Uterus (tissue), 4 donors: ENCODE results near the gene NHEJ1. TPM values are rescaled to one million over a fixed set of nuclear protein-coding genes. Genes with fewer than 3 reads are reported as not detected.

Experiments
- DNase-seq, 2 donors: peaks; one replicate each; pipeline ENCODE4 v3.0.0-alpha.2; 2019 to 2020
- H3K27ac ChIP-seq, 2 donors: fragments of 200-600 bp; sonication (generic); 1 replicate in 1 of 2; 2 replicates in 1 of 2; pipeline ENCODE4 v1.5.1; 2016 to 2018
- H3K27me3 ChIP-seq, 2 donors: fragments of 200-600 bp; sonication (generic); one replicate each; pipeline ENCODE4 v1.5.1; 2018 to 2019; ENCODE audit warnings: control low read depth in 1 of 2
- H3K36me3 ChIP-seq, 2 donors: fragments of 200-600 bp; sonication (generic); one replicate each; pipeline ENCODE4 v1.5.1; 2019; ENCODE audit warnings: control low read depth in 1 of 2
- H3K4me1 ChIP-seq, 2 donors: fragments of 200-600 bp; sonication (generic); one replicate each; pipeline ENCODE4 v1.5.1; 2018 to 2019; ENCODE audit warnings: control low read depth in 1 of 2
- H3K4me3 ChIP-seq, 2 donors: fragments of 200-600 bp; sonication (generic); 1 replicate in 1 of 2; 2 replicates in 1 of 2; pipeline ENCODE4 v1.5.1; 2018 to 2019; ENCODE audit warnings: mild to moderate bottlenecking in 1 of 2
- H3K9me3 ChIP-seq, 2 donors: fragments of 200-600 bp; sonication (generic); one replicate each; pipeline ENCODE4 v1.5.1; 2019; ENCODE audit warnings: control low read depth in 1 of 2
- POLR2A ChIP-seq, 2 donors: fragments of 450-650 bp; IDR thresholded peaks; one replicate each; pipeline ENCODE4 v1.6.1; 2016; ENCODE audit warnings: antibody characterized with exemption in 2 of 2, mild to moderate bottlenecking in 1 of 2, moderate library complexity in 1 of 2
- intact Hi-C: fragments of 100-400 bp; cut with DNase I; formaldehyde crosslinking; loops from one replicate; pipeline ENCODE4 v1.15.1; 2023; ENCODE audit warnings: low total_unique reads
- total RNA-seq, 4 donors: library from RNA; depleted of rRNA in 3 of 4; stranded (reverse); fragments of >200 nt in 3 of 4; gene quantifications; one replicate each; pipeline versions ENCODE4 v1.1.0 to v1.2.4, GENCODE V29; 2014 to 2023
- TF ChIP-seq, protein P1 (sequence below), 4 experiments: fragments of 200-600 bp in 2 of 4; fragments of 450-650 bp in 2 of 4; sonication (generic) in 2 of 4; IDR thresholded peaks; one replicate each; pipeline ENCODE4 v1.5.1; 2016 to 2019; ENCODE audit warnings: antibody characterized with exemption in 4 of 4, mild to moderate bottlenecking in 2 of 4, moderate library complexity in 1 of 4
- donor health status: DM: yes; HTN: yes; CAD: no.

The NHEJ1 gene
- total RNA-seq, 4 donors from 2014 or later = 15.0 to 162 (median 18.1) TPM

- no peak for DNase-seq
- Histone ChIP-seq H3K27me3 (no peaks in the 10 kb centered on the region), H3K27ac (no peak overlapping the region), H3K36me3 (no peaks in the 10 kb centered on the region), H3K4me1 (peaks cover 0 to 3% of the 10 kb centered on the region in 2 donors), H3K9me3 (no peaks in the 10 kb centered on the region), H3K4me3 (no peak overlapping the region)
- intact Hi-C loops = loop anchor here (5.0 kb wide), 1 partner anchor 33 kb away; the partner anchor contains the start of gene ABCB6
- TF ChIP-seq, protein P1, sequence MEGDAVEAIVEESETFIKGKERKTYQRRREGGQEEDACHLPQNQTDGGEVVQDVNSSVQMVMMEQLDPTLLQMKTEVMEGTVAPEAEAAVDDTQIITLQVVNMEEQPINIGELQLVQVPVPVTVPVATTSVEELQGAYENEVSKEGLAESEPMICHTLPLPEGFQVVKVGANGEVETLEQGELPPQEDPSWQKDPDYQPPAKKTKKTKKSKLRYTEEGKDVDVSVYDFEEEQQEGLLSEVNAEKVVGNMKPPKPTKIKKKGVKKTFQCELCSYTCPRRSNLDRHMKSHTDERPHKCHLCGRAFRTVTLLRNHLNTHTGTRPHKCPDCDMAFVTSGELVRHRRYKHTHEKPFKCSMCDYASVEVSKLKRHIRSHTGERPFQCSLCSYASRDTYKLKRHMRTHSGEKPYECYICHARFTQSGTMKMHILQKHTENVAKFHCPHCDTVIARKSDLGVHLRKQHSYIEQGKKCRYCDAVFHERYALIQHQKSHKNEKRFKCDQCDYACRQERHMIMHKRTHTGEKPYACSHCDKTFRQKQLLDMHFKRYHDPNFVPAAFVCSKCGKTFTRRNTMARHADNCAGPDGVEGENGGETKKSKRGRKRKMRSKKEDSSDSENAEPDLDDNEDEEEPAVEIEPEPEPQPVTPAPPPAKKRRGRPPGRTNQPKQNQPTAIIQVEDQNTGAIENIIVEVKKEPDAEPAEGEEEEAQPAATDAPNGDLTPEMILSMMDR (IDR thresholded peaks at IDR 0.05) = no peak
- TF ChIP-seq POLR2A (IDR thresholded peaks at IDR 0.05) = no peak
Measured at GRCh38 chr2:219184121-219184520, 23.5 kb upstream of the NHEJ1 start.

GRCh38 chr2:219183151-219183772, 22.6 kb upstream of the NHEJ1 start:
- Histone ChIP-seq H3K9me3 (no peaks in the 10 kb centered on the region), H3K4me1 (peaks cover 0 to 7% of the 10 kb centered on the region in 2 donors), H3K27ac (no peak overlapping the region), H3K4me3 (no peak overlapping the region), H3K36me3 (no peaks in the 10 kb centered on the region), H3K27me3 (no peaks in the 10 kb centered on the region)
- DNase-seq = no peak
- no peak for TF ChIP-seq POLR2A (IDR thresholded peaks at IDR 0.05)
- TF ChIP-seq, protein P1 (IDR thresholded peaks at IDR 0.05) = no peak
- intact Hi-C loops = loop anchor here (5.0 kb wide), 1 partner anchor 34 kb away; the partner anchor contains the start of gene ABCB6

- intact Hi-C loops = loop anchor here (5.0 kb wide), 1 partner anchor 35 kb away; the partner anchor contains the start of gene ABCB6
- peaks cover 0 to 7% of the 10 kb centered on the region in 2 donors for H3K4me1 ChIP-seq
- no peak for DNase-seq
- H3K9me3 ChIP-seq = no peaks in the 10 kb centered on the region
- H3K27me3 ChIP-seq = no peaks in the 10 kb centered on the region
- H3K36me3 ChIP-seq = no peaks in the 10 kb centered on the region
- TF ChIP-seq, protein P1 (IDR thresholded peaks at IDR 0.05) = no peak
- TF ChIP-seq POLR2A (IDR thresholded peaks at IDR 0.05) = no peak
- no peak overlapping the region for H3K27ac ChIP-seq
- H3K4me3 ChIP-seq = no peak overlapping the region
Measured at GRCh38 chr2:219182331-219183150, 21.9 kb upstream of the NHEJ1 start.

GRCh38 chr2:219181531-219181930, 20.9 kb upstream of the NHEJ1 start:
- H3K27ac ChIP-seq = no peak overlapping the region
- no peak for DNase-seq
- no peaks in the 10 kb centered on the region for H3K9me3 ChIP-seq
- TF ChIP-seq, protein P1 (IDR thresholded peaks at IDR 0.05) = no peak
- TF ChIP-seq POLR2A (IDR thresholded peaks at IDR 0.05) = no peak
- intact Hi-C loops = loop anchor here (5.0 kb wide), 1 partner anchor 36 kb away; the partner anchor contains the start of gene ABCB6
- H3K4me1 ChIP-seq = peaks cover 0 to 7% of the 10 kb centered on the region in 2 donors
- H3K27me3 ChIP-seq = no peaks in the 10 kb centered on the region
- H3K36me3 ChIP-seq = no peaks in the 10 kb centered on the region
- H3K4me3 ChIP-seq = no peak overlapping the region

- DNase-seq = no peak
- Histone ChIP-seq H3K4me1 (peaks cover 0 to 7% of the 10 kb centered on the region in 2 donors), H3K4me3 (no peak overlapping the region), H3K36me3 (no peaks in the 10 kb centered on the region), H3K27ac (no peak overlapping the region), H3K9me3 (no peaks in the 10 kb centered on the region), H3K27me3 (no peaks in the 10 kb centered on the region)
- TF ChIP-seq POLR2A (IDR thresholded peaks at IDR 0.05) = no peak
- TF ChIP-seq, protein P1 (IDR thresholded peaks at IDR 0.05) = no peak
- intact Hi-C loops = loop anchor here (5.0 kb wide), 1 partner anchor 36 kb away; the partner anchor contains the start of gene ABCB6
Measured at GRCh38 chr2:219180961-219181360, 20.3 kb upstream of the NHEJ1 start.
